ENCODE measurements around the gene LMNB1.
"Not testable (repeated sequence)": the region's sequence is repeated elsewhere in the genome, so short reads cannot be mapped to it uniquely, and the experiment has no call there.

DNA sequence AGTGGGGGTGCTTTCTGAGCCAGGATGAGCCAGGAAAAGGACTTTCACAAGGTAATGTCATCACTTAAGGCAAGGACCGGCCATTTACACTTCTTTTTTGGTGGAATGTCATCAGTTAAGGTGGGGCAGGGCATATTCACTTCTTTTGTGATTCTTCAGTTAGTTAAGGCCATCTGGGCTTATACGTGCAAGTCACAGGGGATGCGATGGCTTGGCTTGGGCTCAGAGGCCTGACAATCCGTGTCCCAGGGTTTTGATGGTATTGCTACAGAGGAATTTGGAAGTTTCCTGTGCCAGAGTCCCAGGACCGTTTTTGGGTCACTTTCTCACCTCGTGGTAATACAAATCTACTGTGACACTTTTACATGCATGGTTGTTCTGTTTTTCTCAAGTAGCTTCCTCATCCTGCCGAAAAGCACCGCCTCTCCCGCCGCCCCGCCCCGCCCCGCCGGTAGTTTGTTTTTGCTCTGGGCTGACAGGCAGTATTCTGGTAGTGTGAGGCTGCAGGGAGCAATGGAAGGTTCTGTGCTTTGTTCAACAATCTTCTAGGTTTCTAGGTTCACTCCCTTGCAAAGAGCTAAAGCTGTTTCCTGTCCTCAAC, 68.6 kb downstream of the LMNB1 start:
- not testable (repeated sequence) for TF ChIP-seq CTCF (IDR thresholded peaks at IDR 0.05; ENCODE audit: borderline replicate concordance, extremely low read depth, low read length, poor library complexity, severe bottlenecking); EZH2 (IDR thresholded peaks at IDR 0.05; ENCODE audit: borderline replicate concordance, low read depth, low read length, severe bottlenecking)
